H1 (cell line): ENCODE results near the gene KCNRG.

Experiments used
- ATF3 ChIP-seq: IDR thresholded peaks from 2 replicates; pipeline ENCODE4 v1.6.1; 2011; ENCODE audit warnings: low read depth, mild to moderate bottlenecking, low read length; ENCODE audit not compliant: insufficient read depth
- CEBPB ChIP-seq: IDR thresholded peaks from 2 replicates; pipeline ENCODE4 v1.6.1; 2012; ENCODE audit warnings: low read depth, low read length
- CTCF ChIP-seq, 3 experiments: IDR thresholded peaks; 1 replicate in 2 of 3; 2 replicates in 1 of 3; pipeline versions ENCODE4 v1.5.1 to v1.6.1; 2011; ENCODE audit warnings: low read length in 3 of 3, mild to moderate bottlenecking in 3 of 3, inconsistent platforms in 2 of 3, low read depth in 1 of 3, moderate library complexity in 1 of 3; ENCODE audit not compliant: insufficient read depth in 1 of 3; ENCODE audit errors: control extremely low read depth in 1 of 3
- E2F6 ChIP-seq: IDR thresholded peaks from 2 replicates; pipeline ENCODE4 v1.6.1; 2012; ENCODE audit warnings: inconsistent platforms
- EP300 ChIP-seq, 2 experiments: IDR thresholded peaks; 1 replicate in 1 of 2; 2 replicates in 1 of 2; pipeline ENCODE4 v1.6.1; 2011 to 2012; ENCODE audit warnings: low read depth in 2 of 2, low read length in 2 of 2, mild to moderate bottlenecking in 2 of 2, borderline replicate concordance in 1 of 2, inconsistent platforms in 1 of 2, moderate library complexity in 1 of 2
- JUN ChIP-seq: IDR thresholded peaks from 2 replicates; pipeline ENCODE4 v1.6.1; 2011; ENCODE audit warnings: low read depth, mild to moderate bottlenecking, improper control_type of control experiment, low read length
- MAX ChIP-seq: IDR thresholded peaks from 2 replicates; pipeline ENCODE4 v1.6.1; 2012; ENCODE audit warnings: inconsistent platforms
- POLR2A ChIP-seq, 2 experiments: IDR thresholded peaks; 1 replicate in 1 of 2; 2 replicates in 1 of 2; pipeline ENCODE4 v1.6.1; 2011; ENCODE audit warnings: low read depth in 2 of 2, low read length in 2 of 2, mild to moderate bottlenecking in 2 of 2; ENCODE audit errors: control extremely low read depth in 1 of 2
- POLR2AphosphoS5 ChIP-seq: IDR thresholded peaks from 2 replicates; pipeline ENCODE4 v1.6.1; 2011; ENCODE audit warnings: low read depth, low read length
- RFX5 ChIP-seq: IDR thresholded peaks from 2 replicates; pipeline ENCODE4 v1.6.1; 2011; ENCODE audit warnings: low read depth, low read length, improper control_type of control experiment, borderline replicate concordance
- USF2 ChIP-seq: IDR thresholded peaks from 2 replicates; pipeline ENCODE4 v1.6.1; 2011; ENCODE audit warnings: low read length, improper control_type of control experiment

GRCh38 chr13:50038266-50038665, 23.0 kb downstream of the KCNRG start:
- TF ChIP-seq CTCF (IDR thresholded peaks at IDR 0.05; ENCODE audit: control extremely low read depth in 1 of 3, insufficient read depth in 1 of 3, low read depth in 1 of 3, low read length in 3 of 3) (no peak), USF2 (no peak), POLR2AphosphoS5 (no peak), ATF3 (no peak), CEBPB (no peak), E2F6 (no peak), MAX (no peak), RFX5 (no peak), POLR2A (IDR thresholded peaks at IDR 0.05; ENCODE audit: control extremely low read depth in 1 of 2, low read depth in 2 of 2, low read length in 2 of 2) (no peak), EP300 (IDR thresholded peaks at IDR 0.05; ENCODE audit: borderline replicate concordance in 1 of 2, low read depth in 2 of 2, low read length in 2 of 2) (no peak), JUN (no peak)
